GM19099 (cell line): ENCODE results near the gene NCSTN.

ENCODE experiments used
- POLR2A ChIP-seq: IDR thresholded peaks from 3 replicates; pipeline ENCODE4 v1.6.1; 2011; ENCODE audit warnings: low read depth; ENCODE audit not compliant: insufficient read length; ENCODE audit errors: extremely low read depth

Gene NCSTN

GRCh38 chr1:160406131-160406968 lies 63.2 kb downstream of the NCSTN start:
- TF ChIP-seq POLR2A, result no peak

- TF ChIP-seq POLR2A, result no peak
These were observed 64.9 kb downstream of the NCSTN start for GRCh38 chr1:160407839-160408801.
